ENCODE data around the gene OR2V1.
"Not testable (repeated sequence)": the region's sequence is repeated elsewhere in the genome, so short reads cannot be mapped to it uniquely, and the experiment has no call there.

OR2V1 gene

GRCh38 chr5:181126841-181127240, 4.1 kb downstream of the OR2V1 start:
- no peak for DNase-seq

- DNase-seq, result no peak
Observed at GRCh38 chr5:181124526-181124925, 6.4 kb downstream of the OR2V1 start.

- DNase-seq, result no peak
Observed at GRCh38 chr5:181121675-181122561, 9.1 kb downstream of the OR2V1 start.

- no peak for DNase-seq
Observed at GRCh38 chr5:181120761-181121160, 10.2 kb downstream of the OR2V1 start.

- no peak for DNase-seq
Observed at GRCh38 chr5:181120306-181120705, 10.7 kb downstream of the OR2V1 start.

- no peak for DNase-seq
Observed at GRCh38 chr5:181119105-181119504, 11.9 kb downstream of the OR2V1 start.

GRCh38 chr5:181118369-181118768, 12.6 kb downstream of the OR2V1 start:
- no peak for DNase-seq

- DNase-seq, result no peak
Observed at GRCh38 chr5:181114844-181115778, 15.9 kb downstream of the OR2V1 start.

GRCh38 chr5:181114284-181114843, 16.6 kb downstream of the OR2V1 start:
- DNase-seq, result no peak

- DNase-seq, result not testable (repeated sequence)
Observed at GRCh38 chr5:181113572-181113971, 17.4 kb downstream of the OR2V1 start.

- no peak for DNase-seq
Observed at GRCh38 chr5:181112476-181112875, 18.5 kb downstream of the OR2V1 start.

GRCh38 chr5:181111010-181111409, 20.0 kb downstream of the OR2V1 start:
- no peak for DNase-seq

- no peak for DNase-seq
Observed at GRCh38 chr5:181109489-181110013, 21.4 kb downstream of the OR2V1 start.

GRCh38 chr5:181108578-181109165, 22.3 kb downstream of the OR2V1 start:
- no peak for DNase-seq

GRCh38 chr5:181107699-181108098, 23.3 kb downstream of the OR2V1 start:
- DNase-seq, result no peak

GRCh38 chr5:181105391-181106025, 25.5 kb downstream of the OR2V1 start:
- DNase-seq, result no peak

GRCh38 chr5:181104606-181105390, 26.2 kb downstream of the OR2V1 start:
- DNase-seq, result not testable (repeated sequence)

GRCh38 chr5:181104259-181104568, 26.8 kb downstream of the OR2V1 start:
- DNase-seq, result not testable (repeated sequence)

GRCh38 chr5:181101930-181102674, 28.9 kb downstream of the OR2V1 start:
- DNase-seq, result not testable (repeated sequence)

GRCh38 chr5:181101030-181101641, 29.8 kb downstream of the OR2V1 start:
- not testable (repeated sequence) for DNase-seq
